OCI-LY7 (cell line): Measurements from ENCODE around the gene RFFL. TPM values are rescaled to one million over a fixed set of nuclear protein-coding genes. Genes with fewer than 3 reads are reported as not detected.
"Not testable (repeated sequence)": the region's sequence is repeated elsewhere in the genome, so short reads cannot be mapped to it uniquely, and the experiment has no call there.

Source experiments
- BruUV-seq: library from RNA; stranded (reverse); fragments of 400-500 nt; replicated peaks from 2 replicates; lab custom pipeline; 2021; lab: Mats Ljungman, UMichigan
- CTCF ChIA-PET: fragments of 300-600 bp; sonication (Branson Sonifier 250); formaldehyde crosslinking; loops from one replicate; lab custom pipeline; 2022; ENCODE audit warnings: antibody characterized with exemption; ENCODE audit not compliant: unreplicated experiment; lab: Charles Lee
- POLR2A ChIA-PET: fragments of 300-600 bp; sonication (Branson Sonifier 250); formaldehyde crosslinking; loops from one replicate; lab custom pipeline; 2022; ENCODE audit warnings: antibody characterized with exemption; lab: Charles Lee
- DNase-seq: peaks from one replicate; pipeline ENCODE4 v3.0.0-alpha.2; 2015; ENCODE audit warnings: low spot score
- H2AFZ ChIP-seq: fragments of 200-600 bp; sonication (generic), shearing (Covaris generic); 2 replicates; pipeline ENCODE4 v1.6.1; 2014; ENCODE audit warnings: mild to moderate bottlenecking, antibody characterized with exemption, low read length, moderate library complexity
- H3K27ac ChIP-seq: fragments of 200-600 bp; sonication (generic); 2 replicates; pipeline ENCODE4 v1.5.1; 2014; ENCODE audit warnings: mixed run types, low read depth, mild to moderate bottlenecking, moderate library complexity, low read length, inconsistent platforms; ENCODE audit not compliant: poor library complexity, severe bottlenecking
- H3K36me3 ChIP-seq: fragments of 200-600 bp; sonication (generic); 2 replicates; pipeline ENCODE4 v1.6.1; 2014; ENCODE audit warnings: mild to moderate bottlenecking, antibody characterized with exemption, low read length, moderate library complexity, mixed read lengths; ENCODE audit not compliant: insufficient read depth
- H3K4me1 ChIP-seq: fragments of 200-600 bp; sonication (generic); 2 replicates; pipeline ENCODE4 v1.5.1; 2014; ENCODE audit warnings: mild to moderate bottlenecking, low read length; ENCODE audit not compliant: insufficient read depth, poor library complexity, severe bottlenecking
- H3K4me2 ChIP-seq: fragments of 200-600 bp; sonication (generic); 2 replicates; pipeline ENCODE4 v1.6.1; 2014; ENCODE audit warnings: mild to moderate bottlenecking, low read length
- H3K4me3 ChIP-seq: fragments of 200-600 bp; sonication (generic); 2 replicates; pipeline ENCODE4 v1.5.1; 2014; ENCODE audit warnings: mild to moderate bottlenecking, low read depth, low read length; ENCODE audit not compliant: poor library complexity, severe bottlenecking
- H3K79me2 ChIP-seq: fragments of 200-600 bp; sonication (generic); 2 replicates; pipeline ENCODE4 v1.6.1; 2016; ENCODE audit warnings: low read depth, mild to moderate bottlenecking, low read length, moderate library complexity, mixed read lengths; ENCODE audit not compliant: insufficient read depth
- H3K9me2 ChIP-seq: fragments of 200-600 bp; sonication (generic); 2 replicates; pipeline ENCODE4 v1.6.1; 2016; ENCODE audit warnings: mild to moderate bottlenecking, low read length, mixed read lengths; ENCODE audit not compliant: insufficient read depth
- H3K9me3 ChIP-seq: fragments of 200-600 bp; sonication (generic); 2 replicates; pipeline ENCODE4 v1.6.1; 2014; ENCODE audit warnings: mild to moderate bottlenecking, mixed run types, low read length, mixed read lengths
- H4K20me1 ChIP-seq: fragments of 200-600 bp; sonication (generic); 2 replicates; pipeline ENCODE4 v1.6.1; 2014; ENCODE audit warnings: mild to moderate bottlenecking, antibody characterized with exemption, low read length, moderate library complexity, mixed read lengths; ENCODE audit not compliant: insufficient read depth
- CTCF ChIP-seq: fragments of 200-600 bp; sonication (generic); conservative IDR thresholded peaks from 2 replicates; pipeline ENCODE4 v1.5.1; 2014; ENCODE audit warnings: mild to moderate bottlenecking, antibody characterized with exemption, low read length, moderate library complexity, mixed read lengths
- EZH2phosphoT487 ChIP-seq: fragments of 200-600 bp; sonication (generic); IDR thresholded peaks from 2 replicates; pipeline ENCODE4 v1.6.1; 2018; ENCODE audit warnings: low read depth, borderline replicate concordance, mild to moderate bottlenecking, mixed run types, antibody characterized with exemption, low read length, moderate library complexity, mixed read lengths
- intact Hi-C: fragments of 100-400 bp; cut with micrococcal nuclease; formaldehyde crosslinking; loops from one replicate; pipeline ENCODE4 v1.10.0; 2022; ENCODE audit not compliant: unreplicated experiment
- total RNA-seq, 2 experiments: library from RNA; depleted of rRNA in 1 of 2; stranded (reverse); fragments of >200 nt in 1 of 2; shearing (Covaris generic) in 1 of 2; gene quantifications; 2 replicates each; pipeline ENCODE4 v1.2.3, GENCODE V29; 2014 to 2022

The RFFL gene
- total RNA-seq, 2 experiments from 2014 or later = 15.6 to 16.1 TPM

GRCh38 chr17:35030780-35031179, 32.7 kb downstream of the RFFL start:
- H3K36me3 ChIP-seq = no peaks in the 10 kb centered on the region
- H3K27ac ChIP-seq = no peak overlapping the region
- CTCF ChIA-PET = no interaction called here
- no peaks in the 10 kb centered on the region for H3K9me2 ChIP-seq
- H2AFZ ChIP-seq = no peak overlapping the region
- no peaks in the 10 kb centered on the region for H3K79me2 ChIP-seq
- intact Hi-C loops = no loop called here
- no peak overlapping the region for H3K4me3 ChIP-seq
- TF ChIP-seq EZH2phosphoT487 = no peak
- H3K4me2 ChIP-seq = no peak overlapping the region
- BruUV-seq = no TSS peak
- no peaks in the 10 kb centered on the region for H3K9me3 ChIP-seq
- H4K20me1 ChIP-seq = no peaks in the 10 kb centered on the region
- DNase-seq = no peak
- POLR2A ChIA-PET = no interaction called here
- no peaks in the 10 kb centered on the region for H3K4me1 ChIP-seq

GRCh38 chr17:35028531-35029262, 34.8 kb downstream of the RFFL start:
- no peak overlapping the region for H3K27ac ChIP-seq
- no peaks in the 10 kb centered on the region for H3K36me3 ChIP-seq
- DNase-seq = no peak
- no peaks in the 10 kb centered on the region for H3K9me2 ChIP-seq
- no peaks in the 10 kb centered on the region for H3K4me1 ChIP-seq
- no TSS peak for BruUV-seq
- TF ChIP-seq EZH2phosphoT487 (no peak), CTCF (no peak)
- POLR2A ChIA-PET = interaction anchor here (0.5 kb wide), 1 partner anchor 18 kb away, joined by 6 read pairs; no protein-coding TSS in a partner anchor
- no peaks in the 10 kb centered on the region for H3K79me2 ChIP-seq
- no peak overlapping the region for H2AFZ ChIP-seq
- H3K4me2 ChIP-seq = no peak overlapping the region
- H3K9me3 ChIP-seq = no peaks in the 10 kb centered on the region
- CTCF ChIA-PET = no interaction called here
- no peak overlapping the region for H3K4me3 ChIP-seq
- intact Hi-C loops = no loop called here
- H4K20me1 ChIP-seq = no peaks in the 10 kb centered on the region; the same call in 1 of the 2 replicates

- H4K20me1 ChIP-seq, H3K27ac ChIP-seq, DNase-seq, POLR2A ChIA-PET, H3K36me3 ChIP-seq, H3K79me2 ChIP-seq, intact Hi-C loops, CTCF ChIA-PET, H3K9me2 ChIP-seq, BruUV-seq, H2AFZ ChIP-seq, H3K4me1 ChIP-seq, H3K4me3 ChIP-seq, H3K4me2 ChIP-seq, H3K9me3 ChIP-seq: not testable (repeated sequence)
Measured at GRCh38 chr17:35028097-35028496, 35.4 kb downstream of the RFFL start.
